GM18868 (cell line): ENCODE results near the gene SLC4A1AP.
"Not testable (repeated sequence)": the region's sequence is repeated elsewhere in the genome, so short reads cannot be mapped to it uniquely, and the experiment has no call there.

Experiments
- ATAC-seq: cut with Tn5 transposase; IDR thresholded peaks from one replicate; pipeline ENCODE4 v1.9.1; 2021; ENCODE audit warnings: mild to moderate bottlenecking, moderate library complexity; ENCODE audit not compliant: unreplicated experiment

The SLC4A1AP gene

GRCh38 chr2:27652341-27652740 lies 11.3 kb upstream of the SLC4A1AP start:
- no peak for ATAC-seq

GRCh38 chr2:27652790-27653189 lies 10.9 kb upstream of the SLC4A1AP start:
- no peak for ATAC-seq

GRCh38 chr2:27653397-27653796 lies 10.3 kb upstream of the SLC4A1AP start:
- no peak for ATAC-seq

- ATAC-seq, result no peak
Observed at GRCh38 chr2:27655155-27655951, 8.3 kb upstream of the SLC4A1AP start.

GRCh38 chr2:27661371-27661770 lies 2.3 kb upstream of the SLC4A1AP start:
- no peak for ATAC-seq

DNA sequence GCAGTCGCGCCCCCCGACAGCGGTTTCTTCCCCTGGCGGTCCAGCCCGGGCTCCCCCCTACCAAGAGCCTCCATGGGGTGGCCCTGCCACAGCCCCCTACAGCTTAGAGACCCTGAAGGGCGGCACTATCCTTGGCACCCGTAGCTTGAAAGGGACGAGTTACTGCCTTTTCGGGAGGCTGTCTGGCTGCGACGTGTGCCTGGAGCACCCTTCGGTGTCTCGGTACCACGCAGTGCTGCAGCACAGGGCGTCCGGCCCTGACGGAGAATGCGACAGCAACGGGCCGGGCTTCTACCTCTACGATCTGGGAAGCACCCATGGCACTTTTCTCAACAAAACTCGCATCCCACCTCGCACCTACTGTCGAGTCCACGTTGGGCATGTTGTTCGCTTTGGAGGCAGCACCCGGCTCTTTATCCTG lies 475 bp downstream of the SLC4A1AP start:
- no peak for ATAC-seq

GRCh38 chr2:27664622-27665363 lies 1.1 kb downstream of the SLC4A1AP start:
- ATAC-seq, result no peak

- no peak for ATAC-seq
Observed at GRCh38 chr2:27667446-27667845, 3.8 kb downstream of the SLC4A1AP start.

- ATAC-seq, result no peak
Observed at GRCh38 chr2:27671235-27671634, 7.5 kb downstream of the SLC4A1AP start.

DNA sequence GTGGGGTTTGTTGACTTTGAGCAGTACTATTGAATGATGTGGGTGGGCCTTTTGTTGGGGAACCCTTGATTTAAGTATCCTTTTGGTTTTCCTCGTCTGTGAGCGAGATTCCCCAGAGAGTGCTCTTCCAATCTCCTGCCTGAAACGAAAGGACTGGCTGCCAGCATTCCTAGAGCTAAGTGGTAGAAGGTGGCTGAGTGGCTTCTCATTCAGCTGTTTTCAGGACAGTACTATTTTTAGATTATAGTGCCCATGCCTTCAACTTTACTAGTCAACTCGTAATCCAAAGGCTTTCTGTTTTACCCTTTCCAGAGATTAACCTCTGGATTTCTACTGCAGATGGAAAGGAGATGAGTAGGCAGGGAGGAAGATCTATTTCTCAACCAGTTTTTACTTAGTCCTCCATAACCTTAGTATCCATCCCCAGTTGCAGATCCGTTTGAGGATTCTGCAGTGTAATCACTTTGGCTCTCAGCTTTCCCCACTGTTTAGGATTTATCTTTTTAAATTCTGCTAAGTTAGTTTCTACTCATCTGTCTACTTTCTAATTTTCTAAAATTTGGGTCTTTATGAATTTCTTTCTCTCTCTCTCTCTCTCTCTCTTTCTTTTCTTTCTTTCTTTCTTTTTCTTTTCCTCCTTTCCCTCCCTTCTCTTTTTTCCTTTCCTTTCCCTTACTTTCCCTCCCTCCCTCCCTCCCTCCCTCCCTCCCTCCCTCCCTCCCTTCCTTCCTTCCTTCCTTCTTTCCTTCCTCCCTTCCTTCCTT lies 9.2 kb downstream of the SLC4A1AP start:
- ATAC-seq, result no peak

- no peak for ATAC-seq
Observed at GRCh38 chr2:27680571-27680970, 16.9 kb downstream of the SLC4A1AP start.

- ATAC-seq, result no peak
Observed at GRCh38 chr2:27681841-27682240, 18.2 kb downstream of the SLC4A1AP start.

DNA sequence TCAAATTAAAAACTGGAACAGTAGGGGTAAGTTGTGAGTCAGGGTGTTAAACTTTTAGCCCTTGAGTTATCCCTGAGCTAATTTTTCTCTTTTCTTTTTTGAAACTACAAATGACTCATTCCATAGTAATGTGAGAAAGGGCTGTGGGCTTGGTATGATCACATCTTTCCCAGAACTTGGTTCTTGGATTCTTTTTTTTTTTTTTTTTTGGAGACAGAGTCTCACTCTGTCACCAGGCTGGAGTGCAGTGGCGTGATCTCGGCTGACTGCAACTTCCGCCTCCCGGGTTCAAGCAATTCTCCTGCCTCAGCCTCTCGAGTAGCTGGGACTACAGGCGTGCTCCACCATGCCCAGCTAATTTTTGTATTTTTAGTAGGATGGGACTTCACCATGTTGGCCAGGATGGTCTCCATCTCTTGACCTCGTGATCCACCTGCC lies 18.7 kb downstream of the SLC4A1AP start:
- ATAC-seq, result not testable (repeated sequence)

GRCh38 chr2:27683390-27684071 lies 19.8 kb downstream of the SLC4A1AP start:
- ATAC-seq, result peak; percentile 72

DNA sequence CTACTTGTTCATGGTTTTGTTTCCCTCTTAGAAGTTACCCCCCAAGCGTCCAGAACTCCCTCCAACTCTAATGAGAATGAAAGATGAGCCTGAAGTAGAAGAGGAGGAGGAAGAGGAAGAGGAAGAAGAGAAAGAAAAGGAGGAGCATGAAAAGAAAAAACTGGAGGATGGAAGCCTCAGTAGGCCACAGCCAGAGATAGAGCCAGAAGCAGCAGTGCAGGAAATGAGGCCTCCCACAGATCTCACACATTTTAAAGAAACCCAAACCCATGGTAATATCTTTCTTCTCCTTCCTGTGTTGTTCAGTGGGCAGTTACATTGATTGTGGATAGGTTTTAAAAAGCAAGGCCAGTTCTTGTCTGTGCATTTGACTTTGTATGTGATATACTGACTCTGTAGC lies 21.3 kb downstream of the SLC4A1AP start:
- ATAC-seq, result not testable (repeated sequence)

GRCh38 chr2:27685577-27685976 lies 21.9 kb downstream of the SLC4A1AP start:
- ATAC-seq, result no peak

DNA sequence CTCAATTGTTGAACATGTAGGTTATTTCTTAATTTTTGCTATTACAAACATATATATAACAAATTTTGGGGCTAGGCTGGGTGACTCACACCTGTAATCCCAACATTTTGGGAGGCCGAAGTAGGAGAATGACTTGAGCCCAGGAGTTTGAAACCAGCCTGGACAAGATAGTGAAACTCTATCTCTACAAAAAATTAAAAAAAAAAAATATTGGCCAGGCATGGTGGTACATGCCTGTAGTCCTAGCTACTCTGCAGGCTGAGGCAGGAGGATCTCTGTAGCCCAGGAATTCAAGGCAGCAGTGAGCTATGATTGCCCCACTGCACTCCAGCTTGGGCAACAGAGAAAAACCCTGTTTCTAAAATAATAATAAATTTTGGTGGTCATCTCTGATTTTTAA lies 23.5 kb downstream of the SLC4A1AP start:
- no peak for ATAC-seq

- no peak for ATAC-seq
Observed at GRCh38 chr2:27689424-27689823, 25.7 kb downstream of the SLC4A1AP start.

DNA sequence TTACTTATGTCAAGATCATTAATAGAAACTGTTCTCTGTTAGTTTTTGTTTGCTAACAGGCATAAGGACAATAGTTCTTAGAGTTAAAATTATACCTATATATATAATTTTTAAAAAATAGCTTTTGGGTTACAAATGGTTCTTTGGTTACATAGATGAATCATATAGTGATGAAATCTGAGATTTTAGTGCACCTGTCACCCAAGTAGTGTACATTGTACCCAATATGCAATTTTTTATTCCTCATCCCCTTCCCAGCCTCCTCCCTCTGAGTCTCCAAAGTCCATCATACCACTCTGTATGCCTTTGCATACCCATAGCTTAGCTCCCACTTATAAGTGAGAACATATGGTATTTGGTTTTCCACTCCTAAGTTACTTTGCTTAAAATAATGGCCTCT lies 26.4 kb downstream of the SLC4A1AP start:
- ATAC-seq, result no peak

- ATAC-seq, result no peak
Observed at GRCh38 chr2:27697660-27698059, 34.0 kb downstream of the SLC4A1AP start.

DNA sequence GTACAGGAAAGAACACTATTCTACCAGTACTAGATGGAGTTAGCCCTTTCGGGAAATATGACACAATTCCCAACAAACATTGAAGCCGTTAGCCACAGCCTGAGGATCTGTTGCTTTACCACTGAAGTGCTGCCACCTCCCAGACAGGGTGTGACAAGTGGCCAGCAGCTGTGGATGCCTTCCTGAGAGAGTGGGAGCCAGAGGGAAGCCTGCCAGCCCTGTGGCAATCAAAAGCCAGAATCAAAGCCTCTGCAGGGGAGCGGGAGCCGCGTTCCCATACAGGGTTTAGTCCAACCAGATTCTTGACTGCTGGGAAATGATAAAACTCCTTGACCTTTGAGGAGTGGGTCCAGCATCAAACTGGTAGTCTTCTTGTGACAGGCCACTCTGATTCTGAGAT lies 38.0 kb downstream of the SLC4A1AP start:
- ATAC-seq, result no peak
